BLaER1 (cell line): Measurements from ENCODE around the gene EVPL.
"Not testable (repeated sequence)": the region's sequence is repeated elsewhere in the genome, so short reads cannot be mapped to it uniquely, and the experiment has no call there.

Experiments
- H3K27ac ChIP-seq: shearing (Covaris generic); formaldehyde crosslinking; 2 replicates; pipeline ENCODE4 v1.8.1; 2022
- H3K27me3 ChIP-seq: shearing (Covaris generic); formaldehyde crosslinking; 2 replicates; pipeline ENCODE4 v1.8.1; 2022
- H3K36me3 ChIP-seq: shearing (Covaris generic); formaldehyde crosslinking; 2 replicates; pipeline ENCODE4 v1.8.1; 2022
- H3K4me1 ChIP-seq: shearing (Covaris generic); formaldehyde crosslinking; 2 replicates; pipeline ENCODE4 v1.8.1; 2022
- H3K4me2 ChIP-seq: shearing (Covaris generic); formaldehyde crosslinking; 2 replicates; pipeline ENCODE4 v1.8.1; 2022
- H3K4me3 ChIP-seq: shearing (Covaris generic); formaldehyde crosslinking; 2 replicates; pipeline ENCODE4 v1.8.1; 2022
- H3K9ac ChIP-seq: shearing (Covaris generic); formaldehyde crosslinking; 2 replicates; pipeline ENCODE4 v1.8.1; 2022
- H3K9me3 ChIP-seq: shearing (Covaris generic); formaldehyde crosslinking; 2 replicates; pipeline ENCODE4 v1.8.1; 2022
- H4K20me1 ChIP-seq: shearing (Covaris generic); formaldehyde crosslinking; 2 replicates; pipeline ENCODE4 v1.8.1; 2022
- Cebpa-rat ChIP-seq: shearing (Covaris generic); IDR thresholded peaks from 2 replicates; pipeline ENCODE4 v1.8.1; 2022

Gene EVPL

DNA sequence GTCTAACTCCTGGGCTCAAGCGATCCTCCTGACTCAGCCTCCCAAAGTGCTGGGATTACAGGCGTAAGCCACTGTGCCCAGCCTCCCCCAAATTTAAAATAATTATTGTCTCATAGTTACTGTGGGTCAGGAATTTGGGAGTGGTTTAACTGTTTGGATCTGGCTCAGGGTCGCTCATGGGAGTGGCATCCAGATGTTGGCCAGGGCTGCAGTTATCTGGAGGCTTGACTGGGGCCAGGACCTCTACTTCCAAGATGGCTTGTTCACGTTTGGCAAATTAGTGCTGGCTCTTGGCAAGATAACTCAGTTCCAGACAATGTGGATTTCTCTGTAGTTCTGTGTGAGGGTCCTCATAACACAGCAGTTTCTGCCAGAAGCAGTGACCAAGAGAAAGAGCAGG lies 40.1 kb downstream of the EVPL start:
- H4K20me1 ChIP-seq, result no peaks in the 10 kb centered on the region
- H3K4me3 ChIP-seq, result no peak overlapping the region
- no peak overlapping the region for H3K27ac ChIP-seq
- peaks cover 42% of the 10 kb centered on the region for H3K36me3 ChIP-seq
- no peak for TF ChIP-seq Cebpa-rat
- H3K4me1 ChIP-seq, result no peaks in the 10 kb centered on the region
- H3K9me3 ChIP-seq, result no peaks in the 10 kb centered on the region
- H3K4me2 ChIP-seq, result no peak overlapping the region
- H3K27me3 ChIP-seq, result no peaks in the 10 kb centered on the region
- H3K9ac ChIP-seq, result no peak overlapping the region

DNA sequence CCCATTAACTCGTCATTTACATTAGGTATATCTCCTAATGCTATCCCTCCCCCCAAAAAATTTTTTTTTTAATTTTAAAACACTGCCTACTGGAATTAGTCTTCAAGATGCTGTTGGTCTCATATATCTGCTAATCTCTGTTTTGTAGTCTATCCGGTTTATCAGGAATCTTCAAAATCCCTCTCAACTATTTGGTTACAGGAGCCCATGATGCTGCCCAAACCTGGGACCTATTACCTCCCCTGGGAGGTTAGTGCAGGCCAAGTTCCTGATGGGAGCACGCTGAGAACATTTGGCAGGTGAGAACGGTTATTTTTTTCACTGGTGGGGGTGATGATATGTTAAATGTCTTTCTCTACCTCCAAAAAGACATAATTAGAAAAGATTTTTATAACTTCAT lies 41.1 kb downstream of the EVPL start:
- H3K36me3 ChIP-seq, result peaks cover 33% of the 10 kb centered on the region
- H3K27me3 ChIP-seq, result no peaks in the 10 kb centered on the region
- H3K4me3 ChIP-seq, result no peak overlapping the region
- H4K20me1 ChIP-seq, result no peaks in the 10 kb centered on the region
- H3K9me3 ChIP-seq, result no peaks in the 10 kb centered on the region
- no peak for TF ChIP-seq Cebpa-rat
- peaks cover 5% of the 10 kb centered on the region for H3K4me1 ChIP-seq
- H3K4me2 ChIP-seq, result no peak overlapping the region
- no peak overlapping the region for H3K27ac ChIP-seq
- no peak overlapping the region for H3K9ac ChIP-seq

DNA sequence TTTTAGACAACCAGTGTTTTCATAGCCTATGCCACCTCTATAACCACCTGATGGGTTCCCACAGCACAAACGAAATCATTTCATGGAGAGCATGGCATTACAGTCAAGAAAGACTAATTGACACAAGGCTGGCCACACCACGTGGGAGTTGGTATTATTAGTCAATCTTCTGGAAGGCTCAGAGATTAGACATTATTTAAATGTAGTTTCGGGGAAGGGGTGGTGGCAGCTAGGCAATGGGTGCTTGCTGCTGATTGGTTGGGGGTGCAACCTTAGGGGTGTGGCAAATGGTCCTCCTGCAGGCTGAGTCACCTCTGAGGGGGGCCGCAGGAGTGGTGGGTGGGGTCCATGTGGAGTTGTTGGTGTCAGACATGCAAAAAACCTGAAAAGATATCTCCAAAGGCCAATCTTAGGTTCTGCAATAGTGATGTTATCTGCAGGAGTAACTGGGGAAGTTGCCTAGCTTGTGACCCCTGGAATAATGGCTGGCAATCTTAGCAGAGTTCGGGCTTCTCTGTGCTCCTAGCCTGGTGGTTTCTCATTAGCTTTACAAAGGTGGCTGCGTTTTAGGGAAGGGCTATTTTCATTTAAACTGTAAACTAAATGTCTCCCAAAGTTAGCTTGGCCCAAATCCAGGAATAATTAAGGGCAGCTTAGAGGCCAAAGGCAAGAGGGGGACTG lies 43.5 kb downstream of the EVPL start:
- no peaks in the 10 kb centered on the region for H4K20me1 ChIP-seq
- no peak overlapping the region for H3K4me3 ChIP-seq
- no peak overlapping the region for H3K4me2 ChIP-seq
- H3K9ac ChIP-seq, result no peak overlapping the region
- H3K27me3 ChIP-seq, result no peaks in the 10 kb centered on the region
- peaks cover 16% of the 10 kb centered on the region for H3K4me1 ChIP-seq
- H3K27ac ChIP-seq, result no peak overlapping the region
- no peaks in the 10 kb centered on the region for H3K9me3 ChIP-seq
- H3K36me3 ChIP-seq, result peaks cover 18% of the 10 kb centered on the region
- TF ChIP-seq Cebpa-rat, result no peak

DNA sequence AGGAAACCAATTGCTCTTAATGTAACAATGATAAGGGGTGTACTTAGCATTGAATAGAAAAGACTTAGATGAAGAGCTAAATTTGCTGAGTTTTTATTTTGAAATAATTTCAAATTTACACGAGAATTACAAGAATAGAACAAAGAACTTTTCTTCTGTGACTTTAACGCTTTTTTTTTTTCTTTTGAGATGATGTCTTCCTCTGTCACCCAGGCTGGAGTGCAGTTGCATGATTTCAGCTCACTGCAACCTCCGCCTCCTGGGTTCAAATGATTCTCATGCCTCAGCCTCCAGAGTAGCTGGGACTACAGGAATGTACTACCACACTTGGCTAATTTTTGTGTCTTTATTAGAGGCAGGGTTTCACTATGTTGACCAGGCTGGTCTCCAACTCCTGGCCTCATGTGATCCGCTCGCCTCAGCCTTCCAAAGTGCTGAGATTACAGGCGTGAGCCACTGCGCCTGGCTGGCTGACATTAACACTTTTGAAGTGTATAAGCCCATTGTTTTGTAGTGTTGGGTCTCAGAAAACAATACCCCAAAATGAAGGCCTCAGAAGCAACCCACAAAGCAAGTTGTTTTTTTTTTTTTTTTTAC lies 46.0 kb downstream of the EVPL start:
- Histone ChIP-seq H3K4me1 (peaks cover 41% of the 10 kb centered on the region), H3K9ac (no peak overlapping the region), H3K27me3 (no peaks in the 10 kb centered on the region), H3K9me3 (no peaks in the 10 kb centered on the region), H3K4me3 (no peak overlapping the region), H3K27ac (no peak overlapping the region), H4K20me1 (no peaks in the 10 kb centered on the region), H3K4me2 (peak overlapping the region; percentile 91), H3K36me3 (peaks cover 1% of the 10 kb centered on the region; the same call in 1 of the 2 replicates)
- no peak for TF ChIP-seq Cebpa-rat

DNA sequence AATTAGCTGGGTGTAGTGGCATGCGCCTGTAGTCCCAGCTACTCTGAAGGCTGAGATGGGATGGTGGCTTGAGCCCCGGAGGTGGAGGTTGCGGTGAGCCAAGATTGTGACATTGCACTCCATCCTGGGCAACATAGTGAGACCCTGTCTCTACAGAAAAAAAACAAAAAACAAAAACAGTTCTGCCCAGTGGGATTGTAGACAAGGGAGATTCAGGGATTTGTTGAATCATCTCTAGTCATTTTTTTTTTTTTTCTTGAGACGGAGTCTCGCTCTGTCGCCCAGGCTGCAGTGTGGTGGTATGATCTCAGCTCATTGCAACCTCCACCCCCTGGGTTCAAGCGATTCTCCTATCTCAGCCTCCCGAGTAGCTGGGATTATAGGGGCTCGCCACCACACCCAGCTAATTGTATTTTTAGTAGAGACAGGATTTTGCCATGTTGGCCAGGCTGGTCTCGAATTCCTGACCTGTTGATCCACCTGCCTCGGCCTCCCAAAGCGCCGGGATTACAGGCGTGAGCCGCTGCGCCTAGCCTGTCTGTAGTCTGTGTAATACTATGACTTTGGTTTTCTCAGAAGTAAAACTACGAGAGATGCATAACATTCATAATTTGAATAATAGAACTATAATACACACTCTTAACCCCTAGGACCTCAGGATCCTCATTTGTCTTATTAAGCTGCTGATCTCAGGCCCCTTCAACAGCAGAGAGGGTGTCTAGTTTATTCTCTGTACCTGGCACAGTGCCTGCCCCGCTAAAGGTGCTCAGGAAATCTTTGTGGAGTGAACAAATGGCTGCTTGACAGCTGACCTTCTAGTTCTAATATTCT lies 46.7 kb downstream of the EVPL start:
- H3K36me3 ChIP-seq, result no peaks in the 10 kb centered on the region; the same call in 1 of the 2 replicates
- peak overlapping the region; percentile 91 for H3K4me2 ChIP-seq
- no peak for TF ChIP-seq Cebpa-rat
- no peaks in the 10 kb centered on the region for H3K27me3 ChIP-seq
- H4K20me1 ChIP-seq, result no peaks in the 10 kb centered on the region
- H3K4me1 ChIP-seq, result peaks cover 45% of the 10 kb centered on the region
- peak overlapping the region; percentile 88 for H3K4me3 ChIP-seq
- H3K9ac ChIP-seq, result peak overlapping the region; percentile 98
- H3K27ac ChIP-seq, result peak overlapping the region; percentile 97
- no peaks in the 10 kb centered on the region for H3K9me3 ChIP-seq

DNA sequence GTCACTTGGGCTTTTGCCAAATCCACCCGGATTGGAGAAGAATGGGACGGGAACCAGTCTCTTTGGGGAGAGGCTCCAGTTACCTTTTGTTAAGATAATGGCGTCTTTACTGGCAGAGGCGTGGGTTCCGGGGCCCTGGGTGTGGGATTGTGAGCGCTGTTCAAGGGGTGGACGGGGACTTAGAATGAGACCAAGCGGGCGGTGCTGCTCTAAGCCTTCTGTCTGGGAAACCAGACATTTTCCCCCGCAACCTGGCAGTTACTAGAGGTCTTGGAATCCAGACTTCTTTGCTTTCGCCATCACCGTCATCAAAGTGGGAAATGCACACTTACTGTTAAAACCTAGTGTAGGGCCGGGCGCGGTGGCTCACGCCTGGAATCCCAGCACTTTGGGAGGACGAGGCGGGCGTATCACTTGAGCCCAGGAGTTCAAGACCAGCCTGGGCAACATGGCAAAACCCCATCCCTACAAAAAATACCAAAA lies 47.4 kb downstream of the EVPL start:
- no peaks in the 10 kb centered on the region for H3K36me3 ChIP-seq
- no peaks in the 10 kb centered on the region for H3K9me3 ChIP-seq
- H3K4me3 ChIP-seq, result peak overlapping the region; percentile 88
- H3K27ac ChIP-seq, result peak overlapping the region; percentile 97
- peaks cover 45% of the 10 kb centered on the region for H3K4me1 ChIP-seq
- peak overlapping the region; percentile 91 for H3K4me2 ChIP-seq
- no peaks in the 10 kb centered on the region for H4K20me1 ChIP-seq
- TF ChIP-seq Cebpa-rat, result no peak
- peak overlapping the region; percentile 98 for H3K9ac ChIP-seq
- no peaks in the 10 kb centered on the region for H3K27me3 ChIP-seq

GRCh38 chr17:75978938-75979704 lies 48.0 kb downstream of the EVPL start, which contains the start of the genes ACOX1 and TEN1:
ACOX1 (minus strand) TSS chr17:75979166; CDS start chr17:75979073, 93 bp downstream.
TEN1 (plus strand) TSS chr17:75979240; CDS start chr17:75986193, 6,953 bp downstream.
- no peaks in the 10 kb centered on the region for H4K20me1 ChIP-seq
- peak within 1 kb of the TSS; percentile 88 for H3K4me3 ChIP-seq
- H3K9me3 ChIP-seq, result no peaks in the 10 kb centered on the region
- H3K36me3 ChIP-seq, result no peaks in the 10 kb centered on the region
- H3K9ac ChIP-seq, result peak within 1 kb of the TSS; percentile 98
- H3K27me3 ChIP-seq, result no peaks in the 10 kb centered on the region
- TF ChIP-seq Cebpa-rat, result no peak
- peaks cover 45% of the 10 kb centered on the region for H3K4me1 ChIP-seq
- H3K27ac ChIP-seq, result peak within 1 kb of the TSS; percentile 97
- H3K4me2 ChIP-seq, result peak within 1 kb of the TSS; percentile 91

GRCh38 chr17:75976175-75976848 lies 50.8 kb downstream of the EVPL start:
- Histone ChIP-seq H3K4me2 (peak overlapping the region; percentile 91), H3K27ac (no peak overlapping the region), H3K36me3 (peaks cover 24% of the 10 kb centered on the region)

GRCh38 chr17:75975757-75976174 lies 51.3 kb downstream of the EVPL start:
- Histone ChIP-seq H3K9ac (no peak overlapping the region), H3K27me3 (no peaks in the 10 kb centered on the region), H3K4me1 (peaks cover 38% of the 10 kb centered on the region), H3K9me3 (no peaks in the 10 kb centered on the region), H4K20me1 (no peaks in the 10 kb centered on the region), H3K27ac (no peak overlapping the region), H3K4me2 (no peak overlapping the region), H3K36me3 (peaks cover 30% of the 10 kb centered on the region), H3K4me3 (no peak overlapping the region)
- no peak for TF ChIP-seq Cebpa-rat

More at GRCh38 chr17:75976175-75976848, 50.8 kb downstream of the EVPL start:
- Histone ChIP-seq H4K20me1 (no peaks in the 10 kb centered on the region), H3K4me3 (no peak overlapping the region), H3K9ac (no peak overlapping the region), H3K4me1 (peaks cover 43% of the 10 kb centered on the region), H3K9me3 (no peaks in the 10 kb centered on the region), H3K27me3 (no peaks in the 10 kb centered on the region)
- TF ChIP-seq Cebpa-rat, result no peak

- H3K27me3 ChIP-seq, H3K27ac ChIP-seq, H3K4me3 ChIP-seq, H3K9me3 ChIP-seq, H4K20me1 ChIP-seq, H3K4me2 ChIP-seq, H3K9ac ChIP-seq: not testable (repeated sequence)
- Histone ChIP-seq H3K36me3 (peaks cover 35% of the 10 kb centered on the region), H3K4me1 (peaks cover 36% of the 10 kb centered on the region)
Observed at GRCh38 chr17:75975187-75975586, 51.9 kb downstream of the EVPL start.
